ENCODE data around the gene PCNP.
"Not testable (repeated sequence)": the region's sequence is repeated elsewhere in the genome, so short reads cannot be mapped to it uniquely, and the experiment has no call there.

PCNP gene

GRCh38 chr3:101634591-101635196 lies 60.7 kb downstream of the PCNP start:
- no peak for DNase-seq

DNA sequence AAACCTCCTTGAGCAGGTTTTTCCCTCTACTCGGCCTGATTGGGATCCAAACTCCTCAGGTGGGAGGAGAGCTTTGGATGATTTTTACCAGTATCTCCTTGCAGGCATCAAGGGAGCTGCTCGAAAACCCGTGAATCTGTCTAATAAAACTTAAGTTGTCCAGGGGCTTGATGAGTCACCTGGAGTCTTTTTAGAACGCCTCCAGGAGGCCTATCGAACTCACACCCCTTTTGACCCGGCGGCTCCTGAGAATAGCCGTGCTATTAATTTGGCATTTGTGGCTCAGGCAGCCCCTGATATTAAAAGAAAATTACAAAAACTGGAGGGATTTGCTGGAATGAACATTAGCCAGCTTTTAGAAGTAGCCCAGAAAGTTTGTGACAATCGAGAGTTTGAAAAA lies 61.4 kb downstream of the PCNP start:
- DNase-seq: no peak

DNA sequence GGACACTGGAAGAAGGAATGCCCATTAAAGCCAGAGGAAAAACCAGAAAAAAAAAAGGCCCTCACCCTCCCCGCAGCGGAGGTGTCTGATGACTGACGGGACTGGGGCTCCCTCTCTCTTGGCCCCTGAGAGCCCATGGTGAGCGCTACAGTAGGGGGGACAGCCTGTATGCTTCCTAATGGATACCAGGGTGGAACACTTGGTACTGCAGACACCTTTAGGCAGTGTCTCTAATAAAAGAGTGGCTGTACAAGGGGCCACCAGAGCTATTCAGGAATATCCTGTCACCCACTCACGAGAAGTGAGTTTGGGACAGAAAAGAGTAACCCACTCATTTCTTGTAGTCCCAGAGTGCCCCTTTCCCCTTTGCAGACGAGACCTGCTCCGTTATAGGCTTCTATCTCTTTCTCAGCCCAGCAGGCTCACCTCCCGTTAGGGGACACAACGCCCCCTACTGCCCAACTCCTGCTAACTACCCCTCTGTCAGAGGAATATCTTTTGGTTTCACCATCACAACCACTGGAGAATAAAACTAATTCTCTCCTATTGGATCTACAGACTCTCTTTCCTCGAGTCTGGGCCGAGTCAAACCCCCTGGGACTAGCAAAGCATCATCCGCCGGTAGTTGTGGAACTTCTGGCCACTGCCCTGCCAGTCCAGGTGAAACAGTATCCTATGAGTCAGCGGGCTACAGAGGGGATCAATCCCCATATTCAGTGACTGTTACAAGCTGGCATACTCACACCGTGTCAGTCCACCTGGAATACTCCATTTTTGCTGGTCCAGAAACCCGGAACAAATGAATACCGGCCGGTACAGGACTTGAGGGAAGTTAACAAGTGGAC lies 62.2 kb downstream of the PCNP start:
- DNase-seq: peak; percentile 9

DNA sequence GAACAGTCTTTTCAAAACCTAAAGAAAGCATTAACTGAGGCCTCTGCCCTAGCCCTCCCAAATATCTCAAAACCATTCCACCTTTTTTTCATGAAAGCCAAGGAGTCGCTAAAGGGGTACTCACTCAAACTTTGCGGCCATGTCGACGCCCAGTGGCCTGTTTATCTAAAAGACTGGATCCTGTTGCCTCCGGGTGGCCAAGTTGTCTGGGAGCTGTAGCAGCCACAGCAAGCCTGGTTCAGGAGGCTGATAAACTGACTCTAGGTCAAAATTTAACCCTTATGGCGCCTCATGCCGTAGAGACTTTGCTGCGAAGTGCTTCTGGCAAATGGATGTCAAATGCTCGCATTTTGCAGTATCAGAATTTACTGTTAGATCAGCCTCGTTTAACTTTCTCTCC lies 63.5 kb downstream of the PCNP start:
- no peak for DNase-seq

DNA sequence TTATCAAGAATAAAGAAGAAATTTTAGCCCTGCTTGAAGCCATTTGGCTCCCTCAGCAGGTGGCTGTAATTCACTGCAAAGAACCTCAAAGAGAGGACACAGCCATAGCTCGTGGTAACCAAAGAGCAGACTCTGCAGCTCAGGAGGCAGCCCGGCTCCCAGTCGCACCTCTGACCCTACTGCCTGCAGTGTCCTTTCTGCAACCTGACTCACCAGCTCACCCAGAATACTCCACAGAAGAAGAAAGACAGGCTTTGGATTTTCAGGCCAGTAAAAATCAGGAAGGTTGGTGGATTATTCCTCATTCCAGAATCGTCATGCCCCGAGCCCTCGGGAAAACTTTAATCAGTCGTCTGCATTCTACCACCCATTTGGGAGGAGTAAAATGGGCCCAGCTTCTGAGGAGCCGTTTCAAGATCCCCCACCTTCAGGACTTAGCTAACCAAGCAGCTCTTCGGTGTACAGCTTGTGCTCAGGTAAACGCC lies 64.3 kb downstream of the PCNP start:
- DNase-seq: no peak

- DNase-seq: no peak
Measured at GRCh38 chr3:101639280-101639963, 65.4 kb downstream of the PCNP start.

- no peak for DNase-seq
Measured at GRCh38 chr3:101640256-101640655, 66.3 kb downstream of the PCNP start.

GRCh38 chr3:101641397-101642115 lies 67.6 kb downstream of the PCNP start:
- not testable (repeated sequence) for DNase-seq

GRCh38 chr3:101642441-101642840 lies 68.5 kb downstream of the PCNP start:
- no peak for DNase-seq

GRCh38 chr3:101643009-101643844 lies 69.2 kb downstream of the PCNP start:
- no peak for DNase-seq

Measured in NCI-H1105 treated with DMSO at 0.1 percent for 48 hours (cell line).